IMR-90 (cell line): Measurements from ENCODE around the gene SLC1A1. TPM values are rescaled to one million over a fixed set of nuclear protein-coding genes. Genes with fewer than 3 reads are reported as not detected.

Experiments used
- ATAC-seq: fragments of 200-7000 bp; cut with Tn5 transposase; 2 replicates; pipeline ENCODE4 v1.9.1; 2020; ENCODE audit warnings: low read depth, mild to moderate bottlenecking, moderate library complexity
- BruUV-seq: library from RNA; stranded (reverse); fragments of 400-500 nt; replicated peaks from 2 replicates; lab custom pipeline; 2021; lab: Mats Ljungman, UMichigan
- CTCF ChIA-PET: fragments of 300-600 bp; formaldehyde crosslinking; extraction: SDS; loops from one replicate; lab custom pipeline; 2021; ENCODE audit warnings: antibody characterized with exemption; lab: Yijun Ruan, JAX
- POLR2A ChIA-PET: fragments of 300-600 bp; sonication (Branson Sonifier 250); formaldehyde crosslinking; loops from one replicate; lab custom pipeline; 2022; ENCODE audit warnings: antibody characterized with exemption; ENCODE audit not compliant: unreplicated experiment; lab: Charles Lee
- DNase-seq: peaks from one replicate; pipeline ENCODE4 v3.0.0; 2013
- H2AFZ ChIP-seq: replicated peaks from 2 replicates; pipeline ENCODE3; 2013; ENCODE audit warnings: low read length, mild to moderate bottlenecking; ENCODE audit not compliant: poor library complexity
- H2AK5ac ChIP-seq: 2 replicates; pipeline ENCODE4 v1.6.1; 2013; ENCODE audit warnings: low read depth, low read length, inconsistent platforms
- H2AK9ac ChIP-seq: replicated peaks from 2 replicates; pipeline ENCODE3; 2013; ENCODE audit warnings: mild to moderate bottlenecking, low read depth, low read length, moderate library complexity; ENCODE audit not compliant: poor library complexity
- H2BK120ac ChIP-seq: 2 replicates; pipeline ENCODE4 v1.6.1; 2013; ENCODE audit warnings: low read depth, low read length, inconsistent platforms
- H2BK15ac ChIP-seq: 3 replicates; pipeline ENCODE4 v1.6.1; 2013; ENCODE audit warnings: low read depth, low read length, inconsistent platforms
- H2BK20ac ChIP-seq: 2 replicates; pipeline ENCODE4 v1.6.1; 2013; ENCODE audit warnings: low read depth, mild to moderate bottlenecking, inconsistent platforms, low read length, moderate library complexity
- H2BK5ac ChIP-seq: 2 replicates; pipeline ENCODE4 v1.6.1; 2013; ENCODE audit warnings: mild to moderate bottlenecking, low read depth, low read length, inconsistent platforms; ENCODE audit not compliant: poor library complexity, severe bottlenecking
- H3K14ac ChIP-seq: replicated peaks from 2 replicates; pipeline ENCODE4 v1.6.1; 2013; ENCODE audit warnings: low read depth, low read length, inconsistent platforms
- H3K18ac ChIP-seq: 2 replicates; pipeline ENCODE4 v1.6.1; 2013; ENCODE audit warnings: low read depth, low read length, control low read depth
- H3K23ac ChIP-seq: 2 replicates; pipeline ENCODE4 v1.6.1; 2013; ENCODE audit warnings: low read depth, low read length, inconsistent platforms
- H3K27ac ChIP-seq: 2 replicates; pipeline ENCODE4 v1.5.1; 2013; ENCODE audit warnings: mild to moderate bottlenecking, control low read depth, low read length; ENCODE audit not compliant: insufficient read depth
- H3K27me3 ChIP-seq: 2 replicates; pipeline ENCODE4 v1.6.1; 2013; ENCODE audit warnings: low read length; ENCODE audit not compliant: control insufficient read depth, insufficient read depth
- H3K36me3 ChIP-seq: 2 replicates; pipeline ENCODE4 v1.6.1; 2013; ENCODE audit warnings: low read length, mixed read lengths; ENCODE audit not compliant: control insufficient read depth, insufficient read depth
- H3K4ac ChIP-seq: 2 replicates; pipeline ENCODE4 v1.6.1; 2013; ENCODE audit warnings: low read depth, low read length, inconsistent platforms
- H3K4me1 ChIP-seq: 2 replicates; pipeline ENCODE4 v1.6.1; 2013; ENCODE audit warnings: low read length, mixed read lengths; ENCODE audit not compliant: control insufficient read depth, insufficient read depth
- H3K4me2 ChIP-seq: 2 replicates; pipeline ENCODE4 v1.6.1; 2013; ENCODE audit warnings: low read depth, mild to moderate bottlenecking, control low read depth, low read length, moderate library complexity
- H3K4me3 ChIP-seq: 2 replicates; pipeline ENCODE4 v1.5.1; 2013; ENCODE audit warnings: low read depth, mild to moderate bottlenecking, control low read depth, low read length, moderate library complexity; ENCODE audit not compliant: insufficient read depth
- H3K56ac ChIP-seq: 2 replicates; pipeline ENCODE4 v1.6.1; 2013; ENCODE audit warnings: low read length, inconsistent platforms; ENCODE audit not compliant: insufficient read depth; ENCODE audit errors: extremely low read depth
- H3K79me1 ChIP-seq, 2 experiments: 2 replicates each; pipeline ENCODE4 v1.6.1; 2013; ENCODE audit warnings: low read length in 2 of 2, inconsistent platforms in 1 of 2, low read depth in 1 of 2
- H3K9ac ChIP-seq: 2 replicates; pipeline ENCODE4 v1.6.1; 2013; ENCODE audit warnings: low read depth, low read length, control low read depth
- H3K9me1 ChIP-seq: 2 replicates; pipeline ENCODE4 v1.6.1; 2013; ENCODE audit warnings: low read length, inconsistent platforms; ENCODE audit not compliant: insufficient read depth
- H3K9me3 ChIP-seq: 2 replicates; pipeline ENCODE4 v1.6.1; 2013; ENCODE audit warnings: low read length; ENCODE audit not compliant: control insufficient read depth, insufficient read depth
- H4K20me1 ChIP-seq: 2 replicates; pipeline ENCODE4 v1.6.1; 2013; ENCODE audit warnings: low read length, inconsistent platforms; ENCODE audit not compliant: insufficient read depth
- H4K5ac ChIP-seq: 2 replicates; pipeline ENCODE4 v1.6.1; 2013; ENCODE audit warnings: mild to moderate bottlenecking, low read depth, low read length, control low read depth
- H4K8ac ChIP-seq, 2 experiments: 2 replicates each; pipeline ENCODE4 v1.6.1; 2013; ENCODE audit warnings: low read depth in 2 of 2, low read length in 2 of 2, control low read depth in 1 of 2, inconsistent platforms in 1 of 2
- H4K91ac ChIP-seq: 2 replicates; pipeline ENCODE4 v1.6.1; 2013; ENCODE audit warnings: low read depth, low read length, inconsistent platforms; ENCODE audit not compliant: insufficient read depth
- CEBPB ChIP-seq: IDR thresholded peaks from 2 replicates; pipeline ENCODE4 v1.6.1; 2012; ENCODE audit warnings: low read depth, low read length, improper control_type of control experiment
- ELK1 ChIP-seq: fragments of 150-350 bp; IDR thresholded peaks from 2 replicates; pipeline ENCODE4 v1.6.1; 2016; ENCODE audit warnings: low read depth, mild to moderate bottlenecking, low read length, moderate library complexity, borderline replicate concordance
- POLR2A ChIP-seq: IDR thresholded peaks from 2 replicates; pipeline ENCODE4 v1.6.1; 2012; ENCODE audit warnings: mild to moderate bottlenecking, low read depth, low read length
- RCOR1 ChIP-seq: IDR thresholded peaks from 2 replicates; pipeline ENCODE4 v1.6.1; 2012; ENCODE audit warnings: mild to moderate bottlenecking, low read length, improper control_type of control experiment; ENCODE audit not compliant: insufficient replicate concordance
- RFX5 ChIP-seq: IDR thresholded peaks from 2 replicates; pipeline ENCODE4 v1.8.0; 2012; ENCODE audit warnings: low read depth, mild to moderate bottlenecking, low read length, moderate library complexity
- WGBS, 2 experiments: methylation state at CpG; one replicate each; pipeline versions ENCODE4 v1.1.5 to v1.1.7; 2013; ENCODE audit warnings: missing lambda C conversion rate in 2 of 2; ENCODE audit not compliant: insufficient read length in 1 of 2; ENCODE audit errors: extremely low coverage in 2 of 2; 5-methylcytosine and 5-hydroxymethylcytosine counted together
- dilution Hi-C: fragments of 300-500 bp; cut with HindIII; formaldehyde crosslinking; loops from one replicate; pipeline ENCODE4 v1.14.3; 2018; ENCODE audit warnings: low sequenced_read_pairs; ENCODE audit not compliant: unreplicated experiment
- in situ Hi-C: fragments of 300-500 bp; cut with MboI; formaldehyde crosslinking; loops from 3 replicates; pipeline ENCODE4 v1.14.3; 2019; ENCODE audit warnings: low sequenced_read_pairs, inconsistent platforms, mixed read lengths
- intact Hi-C: fragments of 100-400 bp; cut with micrococcal nuclease; formaldehyde crosslinking; loops from 2 replicates; pipeline ENCODE4 v1.10.0; 2022
- polyA plus RNA-seq, 3 experiments: library from polyadenylated mRNA; depleted of rRNA; stranded (reverse); fragments of >200 nt; gene quantifications; 2 replicates each; pipeline ENCODE4 v1.2.3, GENCODE V29; 2012; ENCODE audit warnings: low replicate concordance in 1 of 3
- total RNA-seq: library from RNA; depleted of rRNA; stranded (reverse); fragments of >200 nt; gene quantifications from 2 replicates; pipeline ENCODE4 v1.2.3, GENCODE V29; 2012
- TF ChIP-seq, protein P1 (sequence below): fragments of 150-350 bp; IDR thresholded peaks from 2 replicates; pipeline ENCODE4 v1.6.1; 2017; ENCODE audit warnings: mild to moderate bottlenecking, antibody characterized with exemption, low read length, low read depth

SLC1A1 gene
- total and polyA plus RNA-seq, 2 of the 4 experiments (the other 2 are of a cell fraction) = 2.2 to 4.1 TPM

DNA sequence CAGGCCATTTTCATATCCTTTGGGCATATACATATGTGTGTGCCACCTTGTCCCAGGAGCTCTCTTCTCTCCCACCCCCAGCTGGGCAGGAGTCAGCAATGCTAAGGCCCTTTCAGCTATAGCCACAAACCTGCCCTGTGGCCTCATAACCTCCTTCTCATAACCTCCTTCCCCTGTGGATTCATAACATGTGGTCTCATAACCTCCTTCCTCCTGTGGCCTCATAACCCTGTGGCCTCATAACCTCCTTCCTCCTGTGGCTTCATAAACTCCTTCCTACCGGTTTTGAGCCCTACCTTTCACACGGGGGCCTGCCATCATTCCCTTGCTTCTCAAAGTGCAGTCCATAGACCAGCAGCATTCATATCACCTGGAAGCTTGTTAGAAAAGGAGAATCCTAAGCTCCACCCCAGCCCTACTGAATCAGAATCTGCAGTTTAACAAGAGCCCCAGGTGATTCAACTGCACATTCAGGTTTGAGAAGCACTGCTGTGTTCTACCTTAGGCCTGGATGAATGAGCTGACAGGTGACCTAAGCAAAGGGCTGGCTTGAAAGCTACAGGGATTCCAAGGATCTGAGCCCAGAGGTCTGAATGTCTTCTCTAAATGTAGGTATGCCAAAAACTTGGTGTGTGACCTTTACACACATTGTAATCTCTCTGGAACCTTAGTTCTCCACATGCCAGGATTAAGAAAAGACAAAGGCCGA is 129.9 kb downstream of the SLC1A1 start:
- Histone ChIP-seq H2AK5ac (no peak overlapping the region), H3K4me2 (no peak overlapping the region), H3K9me1 (no peaks in the 10 kb centered on the region), H3K36me3 (no peaks in the 10 kb centered on the region), H3K27me3 (no peaks in the 10 kb centered on the region), H4K91ac (no peak overlapping the region), H3K14ac (no peak overlapping the region), H3K9ac (no peak overlapping the region), H4K20me1 (no peaks in the 10 kb centered on the region), H3K18ac (no peak overlapping the region), H2AK9ac (no peak overlapping the region), H4K8ac (no peak overlapping the region), H4K5ac (no peak overlapping the region), H2BK5ac (no peak overlapping the region), H3K9me3 (no peaks in the 10 kb centered on the region), H2BK15ac (no peak overlapping the region), H3K4me3 (no peak overlapping the region), H3K27ac (no peak overlapping the region), H3K23ac (no peak overlapping the region), H3K4ac (no peak overlapping the region), H3K79me1 (no peaks in the 10 kb centered on the region), H2BK120ac (no peak overlapping the region), H3K56ac (no peak overlapping the region), H3K4me1 (no peaks in the 10 kb centered on the region; the same call in 1 of the 2 replicates), H2BK20ac (no peak overlapping the region), H2AFZ (no peak overlapping the region)
- TF ChIP-seq RCOR1 (no peak), RFX5 (no peak), POLR2A (no peak), CEBPB (no peak), ELK1 (no peak)
- TF ChIP-seq, protein P1, sequence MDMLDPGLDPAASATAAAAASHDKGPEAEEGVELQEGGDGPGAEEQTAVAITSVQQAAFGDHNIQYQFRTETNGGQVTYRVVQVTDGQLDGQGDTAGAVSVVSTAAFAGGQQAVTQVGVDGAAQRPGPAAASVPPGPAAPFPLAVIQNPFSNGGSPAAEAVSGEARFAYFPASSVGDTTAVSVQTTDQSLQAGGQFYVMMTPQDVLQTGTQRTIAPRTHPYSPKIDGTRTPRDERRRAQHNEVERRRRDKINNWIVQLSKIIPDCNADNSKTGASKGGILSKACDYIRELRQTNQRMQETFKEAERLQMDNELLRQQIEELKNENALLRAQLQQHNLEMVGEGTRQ = no peak
- no peak for ATAC-seq
- dilution Hi-C loops (no loop called here), intact Hi-C loops (no loop called here), in situ Hi-C loops (no loop called here)
- DNase-seq = no peak
- ChIA-PET POLR2A (no interaction called here), CTCF (no interaction called here)
- 80% methylated on average over 2 of the region's 3 CpGs; no CpG with 5 or more reads in 1 of the 2 experiments for WGBS, 2 experiments
- no TSS peak for BruUV-seq
